GM12873 (cell line): ENCODE measurements around the gene PLXDC2.

Source experiments
- CTCF ChIP-seq: IDR thresholded peaks from 2 replicates; pipeline ENCODE4 v1.5.1; 2012; ENCODE audit warnings: low read depth, mild to moderate bottlenecking, moderate library complexity, low read length, control low read depth; ENCODE audit not compliant: insufficient read depth; ENCODE audit errors: missing control alignments

Gene PLXDC2

GRCh38 chr10:19915125-19915524 is 98.9 kb downstream of the PLXDC2 start:
- TF ChIP-seq CTCF, result no peak

- TF ChIP-seq CTCF, result no peak
These were observed 99.6 kb downstream of the PLXDC2 start for GRCh38 chr10:19915816-19916215.

GRCh38 chr10:19917751-19918478 is 101.7 kb downstream of the PLXDC2 start:
- no peak for TF ChIP-seq CTCF

GRCh38 chr10:19918794-19919193 is 102.6 kb downstream of the PLXDC2 start:
- no peak for TF ChIP-seq CTCF

GRCh38 chr10:19919671-19920070 is 103.4 kb downstream of the PLXDC2 start:
- no peak for TF ChIP-seq CTCF

GRCh38 chr10:19920075-19920726 is 104.0 kb downstream of the PLXDC2 start:
- no peak for TF ChIP-seq CTCF

DNA sequence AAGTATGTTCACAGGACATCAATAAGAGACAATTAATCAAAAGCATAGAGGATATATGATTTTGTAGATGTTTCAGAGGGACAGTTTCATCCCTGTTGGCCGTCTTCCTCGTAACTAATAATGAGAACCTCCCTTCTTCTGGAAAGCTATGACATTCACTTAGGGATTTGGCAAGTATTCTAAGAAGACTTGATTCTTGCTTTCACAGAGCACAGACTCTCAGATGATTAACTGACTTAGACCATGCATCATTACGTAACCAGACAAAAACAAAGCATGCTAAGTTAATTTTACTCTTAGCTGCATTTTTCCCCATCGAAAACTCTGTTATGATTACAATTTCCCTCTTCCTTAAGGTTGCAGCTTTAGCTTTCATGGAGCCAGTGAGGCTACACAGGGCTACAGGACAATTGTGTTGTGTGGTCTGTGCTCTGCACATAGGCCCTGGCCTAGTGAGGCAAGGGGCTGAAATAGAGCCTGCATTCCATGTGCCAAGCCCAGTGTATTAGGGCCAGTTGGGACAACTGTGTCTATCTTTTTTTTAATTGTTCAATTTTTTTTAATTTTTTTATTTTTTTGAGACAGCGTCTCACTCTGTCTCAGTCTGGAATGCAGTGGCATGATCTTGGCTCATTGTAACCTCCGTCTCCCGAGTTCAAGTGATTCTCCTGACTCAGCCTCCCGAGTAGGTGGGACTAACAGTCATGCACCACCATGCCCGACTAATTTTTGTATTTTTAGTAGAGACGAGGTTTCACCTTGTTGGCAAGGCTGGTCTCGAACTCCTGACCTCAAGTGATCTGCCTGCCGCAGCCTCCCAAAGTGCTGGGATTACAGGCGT is 105.3 kb downstream of the PLXDC2 start:
- no peak for TF ChIP-seq CTCF
